ENCODE measurements around the gene PAX7.

DNA sequence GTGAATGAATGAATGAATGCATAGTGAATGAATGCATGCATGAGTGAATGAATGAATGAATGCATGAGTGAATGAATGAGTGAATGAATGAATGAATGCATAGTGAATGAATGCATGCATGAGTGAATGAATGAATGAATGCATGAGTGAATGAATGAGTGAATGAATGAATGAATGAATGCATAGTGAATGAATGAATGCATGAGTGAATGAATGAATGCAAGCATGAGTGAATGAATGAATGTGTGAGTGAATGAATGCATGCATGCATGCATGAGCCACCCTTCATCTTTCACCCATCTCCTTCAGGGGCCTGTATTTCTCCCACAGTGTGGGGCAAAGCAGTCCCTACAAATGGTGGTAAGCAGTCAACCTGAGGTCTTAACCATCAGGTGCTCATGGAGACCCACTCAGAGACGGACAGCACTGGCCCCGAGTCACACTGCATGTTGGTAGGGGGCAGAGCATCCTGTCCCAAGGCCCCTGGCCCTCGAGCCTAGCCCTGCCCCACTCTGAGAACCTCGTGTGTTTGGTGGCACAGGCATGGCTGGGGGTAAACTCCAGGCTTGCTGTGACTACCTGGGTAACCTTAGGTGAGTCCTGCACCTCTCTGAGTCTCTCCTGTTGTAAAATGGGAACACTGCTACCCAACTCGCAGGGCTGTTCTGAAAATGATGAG lies 28.0 kb upstream of the PAX7 start:
- TF ChIP-seq, protein P1, sequence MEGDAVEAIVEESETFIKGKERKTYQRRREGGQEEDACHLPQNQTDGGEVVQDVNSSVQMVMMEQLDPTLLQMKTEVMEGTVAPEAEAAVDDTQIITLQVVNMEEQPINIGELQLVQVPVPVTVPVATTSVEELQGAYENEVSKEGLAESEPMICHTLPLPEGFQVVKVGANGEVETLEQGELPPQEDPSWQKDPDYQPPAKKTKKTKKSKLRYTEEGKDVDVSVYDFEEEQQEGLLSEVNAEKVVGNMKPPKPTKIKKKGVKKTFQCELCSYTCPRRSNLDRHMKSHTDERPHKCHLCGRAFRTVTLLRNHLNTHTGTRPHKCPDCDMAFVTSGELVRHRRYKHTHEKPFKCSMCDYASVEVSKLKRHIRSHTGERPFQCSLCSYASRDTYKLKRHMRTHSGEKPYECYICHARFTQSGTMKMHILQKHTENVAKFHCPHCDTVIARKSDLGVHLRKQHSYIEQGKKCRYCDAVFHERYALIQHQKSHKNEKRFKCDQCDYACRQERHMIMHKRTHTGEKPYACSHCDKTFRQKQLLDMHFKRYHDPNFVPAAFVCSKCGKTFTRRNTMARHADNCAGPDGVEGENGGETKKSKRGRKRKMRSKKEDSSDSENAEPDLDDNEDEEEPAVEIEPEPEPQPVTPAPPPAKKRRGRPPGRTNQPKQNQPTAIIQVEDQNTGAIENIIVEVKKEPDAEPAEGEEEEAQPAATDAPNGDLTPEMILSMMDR (conservative IDR thresholded peaks at IDR 0.05; ENCODE audit: low read depth in 2 of 2), result no peak
- no peak for TF ChIP-seq EZH2 (IDR thresholded peaks at IDR 0.05; ENCODE audit: low read depth, unreplicated experiment)
- TF ChIP-seq CREB1 (CRISPR knock-in tag; IDR thresholded peaks at IDR 0.05; ENCODE audit: low read depth), result no peak
- TF ChIP-seq, protein P2, sequence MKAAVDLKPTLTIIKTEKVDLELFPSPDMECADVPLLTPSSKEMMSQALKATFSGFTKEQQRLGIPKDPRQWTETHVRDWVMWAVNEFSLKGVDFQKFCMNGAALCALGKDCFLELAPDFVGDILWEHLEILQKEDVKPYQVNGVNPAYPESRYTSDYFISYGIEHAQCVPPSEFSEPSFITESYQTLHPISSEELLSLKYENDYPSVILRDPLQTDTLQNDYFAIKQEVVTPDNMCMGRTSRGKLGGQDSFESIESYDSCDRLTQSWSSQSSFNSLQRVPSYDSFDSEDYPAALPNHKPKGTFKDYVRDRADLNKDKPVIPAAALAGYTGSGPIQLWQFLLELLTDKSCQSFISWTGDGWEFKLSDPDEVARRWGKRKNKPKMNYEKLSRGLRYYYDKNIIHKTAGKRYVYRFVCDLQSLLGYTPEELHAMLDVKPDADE (IDR thresholded peaks at IDR 0.05), result no peak
